GM12878 (cell line): ENCODE results near the gene KRT81. TPM values are rescaled to one million over a fixed set of nuclear protein-coding genes. Genes with fewer than 3 reads are reported as not detected.

Source experiments
- ATAC-seq: fragments of 200-7000 bp; cut with Tn5 transposase; 3 replicates; pipeline ENCODE4 v1.9.1; 2020; ENCODE audit warnings: mild to moderate bottlenecking, moderate library complexity
- BruUV-seq: library from RNA; stranded (reverse); fragments of 400-500 nt; replicated peaks from 2 replicates; lab custom pipeline; 2021; lab: Mats Ljungman, UMichigan
- CTCF ChIA-PET: fragments of 300-600 bp; sonication (Branson Sonifier 250); formaldehyde crosslinking; extraction: SDS; loops from one replicate; lab custom pipeline; 2021; ENCODE audit warnings: inconsistent platforms; lab: Yijun Ruan, JAX
- POLR2A ChIA-PET: fragments of 350-600 bp; formaldehyde crosslinking; extraction: SDS; loops from one replicate; lab custom pipeline; 2021; ENCODE audit warnings: inconsistent platforms; lab: Charles Lee
- RAD21 ChIA-PET: fragments of 300-600 bp; sonication (Branson Sonifier 250); formaldehyde crosslinking; loops from one replicate; lab custom pipeline; 2023; ENCODE audit warnings: antibody characterized with exemption; ENCODE audit not compliant: unreplicated experiment; lab: Charles Lee
- SMC1A ChIA-PET: fragments of 300-600 bp; sonication (Branson Sonifier 250); formaldehyde crosslinking; loops from one replicate; lab custom pipeline; 2023; ENCODE audit not compliant: unreplicated experiment, uncharacterized antibody; lab: Charles Lee
- DNase-seq: peaks from one replicate; pipeline ENCODE4 v3.0.0-alpha.2; 2011; ENCODE audit warnings: low read depth, low spot score
- FAIRE-seq: peaks from 3 replicates; lab custom pipeline; 2011; peaks lifted over from hg19 to GRCh38; lab: Jason Lieb, UNC
- H2AFZ ChIP-seq: 2 replicates; pipeline ENCODE4 v1.6.0; 2011; ENCODE audit warnings: low read depth, low read length, control low read depth; ENCODE audit not compliant: control insufficient read depth
- H3K27ac ChIP-seq: 2 replicates; pipeline ENCODE4 v1.5.1; 2011; ENCODE audit warnings: control low read depth; ENCODE audit not compliant: control insufficient read depth, insufficient read depth
- H3K27me3 ChIP-seq, 2 experiments: replicated peaks in 1 of 2; 2 replicates each; pipeline versions ENCODE4 v1.6.0 to v1.6.1; 2011; ENCODE audit warnings: low read length in 1 of 2; ENCODE audit not compliant: control insufficient read depth in 2 of 2, insufficient read depth in 2 of 2
- H3K36me3 ChIP-seq, 2 experiments: 2 replicates each; pipeline ENCODE4 v1.5.1; 2011; ENCODE audit warnings: low read length in 1 of 2; ENCODE audit not compliant: control insufficient read depth in 2 of 2, insufficient read depth in 2 of 2
- H3K4me1 ChIP-seq: 2 replicates; pipeline ENCODE4 v1.6.1; 2011; ENCODE audit warnings: mild to moderate bottlenecking, low read length, moderate library complexity, mixed read lengths; ENCODE audit not compliant: control insufficient read depth, insufficient read depth
- H3K4me2 ChIP-seq: 2 replicates; pipeline ENCODE4 v1.6.0; 2011; ENCODE audit warnings: control low read depth; ENCODE audit not compliant: control insufficient read depth, insufficient read depth
- H3K4me3 ChIP-seq: fragments of 200-600 bp; sonication (generic); 2 replicates; pipeline ENCODE4 v1.5.1; 2016
- H3K79me2 ChIP-seq: 2 replicates; pipeline ENCODE4 v1.6.0; 2011; ENCODE audit warnings: low read length; ENCODE audit not compliant: control insufficient read depth, insufficient read depth
- H3K9ac ChIP-seq: 2 replicates; pipeline ENCODE4 v1.8.0; 2011; ENCODE audit warnings: low read length, control low read depth, mixed read lengths; ENCODE audit not compliant: control insufficient read depth, insufficient read depth
- H3K9me3 ChIP-seq: replicated peaks from 3 replicates; pipeline ENCODE4 v1.5.1; 2011; ENCODE audit warnings: mild to moderate bottlenecking, low read length; ENCODE audit not compliant: control insufficient read depth, insufficient read depth
- H4K20me1 ChIP-seq: 2 replicates; pipeline ENCODE4 v1.6.0; 2011; ENCODE audit not compliant: control insufficient read depth, insufficient read depth
- BCL11A ChIP-seq: IDR thresholded peaks from 2 replicates; pipeline ENCODE4 v1.6.1; 2011; ENCODE audit warnings: low read depth, low read length
- EGR1 ChIP-seq, 2 experiments: IDR thresholded peaks; 1 replicate in 1 of 2; 2 replicates in 1 of 2; pipeline ENCODE4 v1.6.1; 2011 to 2012; ENCODE audit warnings: low read depth in 2 of 2, low read length in 2 of 2, borderline replicate concordance in 1 of 2, mild to moderate bottlenecking in 1 of 2, moderate library complexity in 1 of 2
- ELK1 ChIP-seq: IDR thresholded peaks from 2 replicates; pipeline ENCODE4 v1.6.1; 2012; ENCODE audit warnings: low read depth, low read length, improper control_type of control experiment
- FOXM1 ChIP-seq: IDR thresholded peaks from 2 replicates; pipeline ENCODE4 v1.6.1; 2012; ENCODE audit warnings: low read depth, mild to moderate bottlenecking, inconsistent platforms, low read length, moderate library complexity
- IRF4 ChIP-seq: IDR thresholded peaks from 2 replicates; pipeline ENCODE4 v1.6.1; 2011; ENCODE audit warnings: low read depth, low read length
- IRF5 ChIP-seq: fragments of 450-650 bp; IDR thresholded peaks from 2 replicates; pipeline ENCODE4 v1.6.1; 2017; ENCODE audit warnings: borderline replicate concordance
- KLF5 ChIP-seq: fragments of 450-650 bp; IDR thresholded peaks from 2 replicates; pipeline ENCODE4 v1.6.1; 2014; ENCODE audit warnings: mild to moderate bottlenecking; ENCODE audit not compliant: partially characterized antibody
- MYC ChIP-seq: IDR thresholded peaks from 2 replicates; pipeline ENCODE4 v1.6.1; 2011; ENCODE audit warnings: mild to moderate bottlenecking, low read length, moderate library complexity, inconsistent platforms; ENCODE audit not compliant: insufficient read depth, insufficient replicate concordance, insufficient read length, severe bottlenecking
- POLR2A ChIP-seq: IDR thresholded peaks from 2 replicates; pipeline ENCODE4 v1.6.1; 2011; ENCODE audit warnings: low read depth, mild to moderate bottlenecking, low read length
- SIN3A ChIP-seq: IDR thresholded peaks from 2 replicates; pipeline ENCODE4 v1.6.1; 2012; ENCODE audit warnings: low read depth, low read length, improper control_type of control experiment
- YY1 ChIP-seq: IDR thresholded peaks from 2 replicates; pipeline ENCODE4 v1.6.1; 2011; ENCODE audit warnings: low read depth, mild to moderate bottlenecking, low read length
- ZBTB33 ChIP-seq: fragments of 450-650 bp; IDR thresholded peaks from 2 replicates; pipeline ENCODE4 v1.6.1; 2017; ENCODE audit warnings: mild to moderate bottlenecking
- WGBS: methylation state at CpG from one replicate; pipeline ENCODE4 v1.1.6; 2016; ENCODE audit warnings: low lambda C conversion rate; ENCODE audit not compliant: insufficient replicate concordance, insufficient coverage; ENCODE audit errors: missing lambda C conversion rate; 5-methylcytosine and 5-hydroxymethylcytosine counted together
- in situ Hi-C: fragments of 300-500 bp; cut with MboI; formaldehyde crosslinking; loops from 9 replicates; pipeline ENCODE4 v1.14.3; 2018; ENCODE audit warnings: mixed read lengths
- intact Hi-C: fragments of 100-400 bp; cut with micrococcal nuclease; formaldehyde crosslinking; loops from one replicate; pipeline ENCODE4 v1.14.2; 2022; ENCODE audit not compliant: unreplicated experiment
- polyA plus RNA-seq, 11 experiments: library from polyadenylated mRNA; depleted of rRNA in 4 of 11; unstranded in 6 of 11; stranded (reverse) in 5 of 11; fragments of >200 nt; fragmentation: Nextera tagmentation in 4 of 11; fragmentation: Illumina TruSeq in 1 of 11; extraction: Ambion mirVana in 4 of 11; extraction: Trizol in 1 of 11; gene quantifications; 1 replicate in 1 of 11; 2 replicates in 10 of 11; pipeline versions ENCODE4 v1.2.1 to v1.2.3, GENCODE V29; 2011 to 2016; ENCODE audit warnings: inconsistent platforms in 2 of 11, missing spikeins in 2 of 11, low read depth in 1 of 11
- total RNA-seq, 4 experiments: library from RNA; depleted of rRNA in 3 of 4; stranded (reverse); fragments of >200 nt in 3 of 4; fragmentation: Illumina TruSeq in 1 of 4; extraction: Trizol in 1 of 4; gene quantifications; 2 replicates each; pipeline versions ENCODE4 v1.2.1 to v1.2.3, GENCODE V29; 2013 to 2021
- TF ChIP-seq, protein P1 (sequence below): fragments of 450-650 bp; IDR thresholded peaks from 2 replicates; pipeline ENCODE4 v1.6.1; 2016; ENCODE audit warnings: mild to moderate bottlenecking, moderate library complexity, borderline replicate concordance

Gene KRT81
- total and polyA plus RNA-seq, 10 of the 15 experiments (the other 5 are each of a cell fraction or from before 2014, with no cell fraction given), result 0.05 to 0.15 TPM; not detected in 8

DNA sequence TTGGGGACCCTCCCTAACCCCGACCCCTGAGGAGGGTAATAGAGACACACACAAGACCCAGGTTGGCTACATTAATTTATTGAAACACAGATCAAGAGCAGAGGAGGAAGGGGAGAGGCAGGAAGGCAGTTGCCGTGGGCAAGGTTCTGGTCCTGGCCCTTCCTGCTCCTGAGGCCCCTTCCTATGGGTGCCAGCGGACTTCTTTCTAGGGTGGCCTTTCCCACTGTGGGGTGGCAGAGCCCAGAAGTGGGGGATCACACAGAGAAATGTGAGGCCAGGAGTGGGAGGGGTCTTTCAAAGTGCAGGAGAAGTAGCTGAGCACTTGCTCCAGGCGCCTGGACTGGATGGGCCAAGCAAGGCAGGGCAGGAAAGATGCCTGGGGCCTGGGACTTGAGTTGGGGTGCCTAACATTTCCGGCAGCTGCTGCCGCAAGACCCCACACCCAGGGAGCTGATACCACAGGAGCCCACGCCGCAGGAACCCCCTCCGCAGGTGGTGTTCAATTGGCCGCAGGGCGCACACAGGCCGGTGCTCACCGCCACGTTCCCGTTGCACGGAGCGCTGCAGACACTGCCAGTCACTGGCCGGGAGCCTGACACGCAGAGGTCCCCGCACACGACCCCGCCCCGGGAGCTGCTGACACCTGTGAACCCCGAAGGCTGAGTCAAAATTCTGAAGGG, 5.3 kb downstream of the KRT81 start:
- no peaks in the 10 kb centered on the region for H3K79me2 ChIP-seq
- ChIA-PET RAD21 (no interaction called here), POLR2A (no interaction called here)
- peaks cover 6% of the 10 kb centered on the region for H3K4me1 ChIP-seq
- H3K4me2 ChIP-seq, result no peak overlapping the region
- H3K36me3 ChIP-seq, result no peaks in the 10 kb centered on the region
- H4K20me1 ChIP-seq, result no peaks in the 10 kb centered on the region
- FAIRE-seq (no peak), ATAC-seq (no peak), DNase-seq (no peak)
- no peak overlapping the region for H3K27ac ChIP-seq
- 51% methylated on average over 20 of the region's 24 CpGs for WGBS
- no peaks in the 10 kb centered on the region for H3K27me3 ChIP-seq
- in situ Hi-C loops, result no loop called here
- no peak for TF ChIP-seq SIN3A
- TF ChIP-seq FOXM1, result no peak
- no peak for TF ChIP-seq MYC
- no peak for TF ChIP-seq EGR1 (IDR thresholded peaks at IDR 0.05; ENCODE audit: borderline replicate concordance in 1 of 2, low read depth in 2 of 2, low read length in 2 of 2)
- no peak for TF ChIP-seq ELK1
- no peak for TF ChIP-seq KLF5
- no peak for TF ChIP-seq YY1
- TF ChIP-seq IRF4, result no peak
- no peak for TF ChIP-seq BCL11A
- TF ChIP-seq POLR2A, result no peak
- TF ChIP-seq, protein P1, sequence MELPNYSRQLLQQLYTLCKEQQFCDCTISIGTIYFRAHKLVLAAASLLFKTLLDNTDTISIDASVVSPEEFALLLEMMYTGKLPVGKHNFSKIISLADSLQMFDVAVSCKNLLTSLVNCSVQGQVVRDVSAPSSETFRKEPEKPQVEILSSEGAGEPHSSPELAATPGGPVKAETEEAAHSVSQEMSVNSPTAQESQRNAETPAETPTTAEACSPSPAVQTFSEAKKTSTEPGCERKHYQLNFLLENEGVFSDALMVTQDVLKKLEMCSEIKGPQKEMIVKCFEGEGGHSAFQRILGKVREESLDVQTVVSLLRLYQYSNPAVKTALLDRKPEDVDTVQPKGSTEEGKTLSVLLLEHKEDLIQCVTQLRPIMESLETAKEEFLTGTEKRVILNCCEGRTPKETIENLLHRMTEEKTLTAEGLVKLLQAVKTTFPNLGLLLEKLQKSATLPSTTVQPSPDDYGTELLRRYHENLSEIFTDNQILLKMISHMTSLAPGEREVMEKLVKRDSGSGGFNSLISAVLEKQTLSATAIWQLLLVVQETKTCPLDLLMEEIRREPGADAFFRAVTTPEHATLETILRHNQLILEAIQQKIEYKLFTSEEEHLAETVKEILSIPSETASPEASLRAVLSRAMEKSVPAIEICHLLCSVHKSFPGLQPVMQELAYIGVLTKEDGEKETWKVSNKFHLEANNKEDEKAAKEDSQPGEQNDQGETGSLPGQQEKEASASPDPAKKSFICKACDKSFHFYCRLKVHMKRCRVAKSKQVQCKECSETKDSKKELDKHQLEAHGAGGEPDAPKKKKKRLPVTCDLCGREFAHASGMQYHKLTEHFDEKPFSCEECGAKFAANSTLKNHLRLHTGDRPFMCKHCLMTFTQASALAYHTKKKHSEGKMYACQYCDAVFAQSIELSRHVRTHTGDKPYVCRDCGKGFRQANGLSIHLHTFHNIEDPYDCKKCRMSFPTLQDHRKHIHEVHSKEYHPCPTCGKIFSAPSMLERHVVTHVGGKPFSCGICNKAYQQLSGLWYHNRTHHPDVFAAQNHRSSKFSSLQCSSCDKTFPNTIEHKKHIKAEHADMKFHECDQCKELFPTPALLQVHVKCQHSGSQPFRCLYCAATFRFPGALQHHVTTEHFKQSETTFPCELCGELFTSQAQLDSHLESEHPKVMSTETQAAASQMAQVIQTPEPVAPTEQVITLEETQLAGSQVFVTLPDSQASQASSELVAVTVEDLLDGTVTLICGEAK, result no peak
- no peak for TF ChIP-seq ZBTB33
- TF ChIP-seq IRF5, result no peak
- TF ChIP-seq, all 136 proteins: peak for 0
- H2AFZ ChIP-seq, result no peak overlapping the region
- no peak overlapping the region for H3K4me3 ChIP-seq
- CTCF ChIA-PET, result interaction anchor here (0.8 to 1.8 kb wide), 6 partner anchors 8 to 75 kb away, joined by 3 to 9 read pairs (median 4); no protein-coding TSS in a partner anchor
- intact Hi-C loops, result no loop called here
- H3K9ac ChIP-seq, result no peak overlapping the region
- SMC1A ChIA-PET, result interaction anchor here (0.7 to 1.3 kb wide), 2 partner anchors 26 to 64 kb away, joined by 3 read pairs; no protein-coding TSS in a partner anchor
- H3K9me3 ChIP-seq, result no peaks in the 10 kb centered on the region
- no TSS peak for BruUV-seq
